Duodenal mucosa (tissue), 2 donors: ENCODE measurements around the gene APOH.

Experiments used
- H3K27ac ChIP-seq: one replicate; pipeline ENCODE4 v1.7.0; 2013; ENCODE audit warnings: low read depth, low read length
- H3K27me3 ChIP-seq, 2 donors: one replicate each; pipeline ENCODE4 v1.7.0; 2013; ENCODE audit warnings: low read length in 2 of 2, control low read depth in 1 of 2; ENCODE audit not compliant: insufficient read depth in 2 of 2, control insufficient read depth in 1 of 2
- H3K36me3 ChIP-seq, 2 donors: one replicate each; pipeline ENCODE4 v1.7.0; 2013; ENCODE audit warnings: low read length in 2 of 2, control low read depth in 1 of 2; ENCODE audit not compliant: insufficient read depth in 2 of 2, control insufficient read depth in 1 of 2
- H3K4me1 ChIP-seq, 2 donors: one replicate each; pipeline ENCODE4 v1.7.0; 2013; ENCODE audit warnings: low read length in 2 of 2, control low read depth in 1 of 2; ENCODE audit not compliant: insufficient read depth in 2 of 2, control insufficient read depth in 1 of 2
- H3K4me3 ChIP-seq, 2 donors: one replicate each; pipeline ENCODE4 v1.7.0; 2013; ENCODE audit warnings: low read length in 2 of 2, low read depth in 1 of 2
- H3K9ac ChIP-seq, 2 donors: one replicate each; pipeline ENCODE4 v1.7.0; 2013; ENCODE audit warnings: low read length in 2 of 2, low read depth in 1 of 2
- H3K9me3 ChIP-seq, 2 donors: one replicate each; pipeline ENCODE4 v1.7.0; 2013; ENCODE audit warnings: low read length in 2 of 2, control low read depth in 1 of 2; ENCODE audit not compliant: control insufficient read depth in 1 of 2

APOH gene

GRCh38 chr17:66221343-66221742, 7.9 kb downstream of the APOH start:
- H3K27ac ChIP-seq = no peak overlapping the region
- H3K4me1 ChIP-seq = no peaks in the 10 kb centered on the region
- H3K9ac ChIP-seq = no peak overlapping the region
- H3K9me3 ChIP-seq = no peaks in the 10 kb centered on the region
- H3K36me3 ChIP-seq = no peaks in the 10 kb centered on the region
- no peak overlapping the region for H3K4me3 ChIP-seq
- peaks cover 0 to 3% of the 10 kb centered on the region in 2 donors for H3K27me3 ChIP-seq

GRCh38 chr17:66220079-66220835, 9.0 kb downstream of the APOH start:
- no peak overlapping the region for H3K4me3 ChIP-seq
- H3K27me3 ChIP-seq = peaks cover 0 to 3% of the 10 kb centered on the region in 2 donors
- H3K36me3 ChIP-seq = no peaks in the 10 kb centered on the region
- no peak overlapping the region for H3K27ac ChIP-seq
- H3K9me3 ChIP-seq = no peaks in the 10 kb centered on the region
- no peak overlapping the region for H3K9ac ChIP-seq
- H3K4me1 ChIP-seq = no peaks in the 10 kb centered on the region

- no peaks in the 10 kb centered on the region for H3K36me3 ChIP-seq
- H3K9ac ChIP-seq = no peak overlapping the region
- H3K4me1 ChIP-seq = no peaks in the 10 kb centered on the region
- H3K27ac ChIP-seq = no peak overlapping the region
- no peaks in the 10 kb centered on the region for H3K27me3 ChIP-seq
- no peak overlapping the region for H3K4me3 ChIP-seq
- H3K9me3 ChIP-seq = no peaks in the 10 kb centered on the region
These were observed 13.7 kb downstream of the APOH start for GRCh38 chr17:66215529-66215911.

GRCh38 chr17:66214884-66215528, 14.2 kb downstream of the APOH start:
- Histone ChIP-seq H3K36me3 (no peaks in the 10 kb centered on the region), H3K9me3 (no peaks in the 10 kb centered on the region), H3K9ac (no peak overlapping the region), H3K4me1 (no peaks in the 10 kb centered on the region), H3K27ac (no peak overlapping the region), H3K4me3 (no peak overlapping the region), H3K27me3 (no peaks in the 10 kb centered on the region)

GRCh38 chr17:66211047-66211810, 18.0 kb downstream of the APOH start:
- H3K4me3 ChIP-seq = no peak overlapping the region
- H3K9ac ChIP-seq = no peak overlapping the region

GRCh38 chr17:66210208-66210574, 19.0 kb downstream of the APOH start:
- Histone ChIP-seq H3K9me3 (no peaks in the 10 kb centered on the region), H3K27ac (no peak overlapping the region), H3K9ac (no peak overlapping the region), H3K27me3 (no peaks in the 10 kb centered on the region), H3K36me3 (no peaks in the 10 kb centered on the region), H3K4me1 (no peaks in the 10 kb centered on the region), H3K4me3 (no peak overlapping the region)

More at GRCh38 chr17:66211047-66211810, 18.0 kb downstream of the APOH start:
- Histone ChIP-seq H3K9me3 (no peaks in the 10 kb centered on the region), H3K36me3 (no peaks in the 10 kb centered on the region), H3K27ac (no peak overlapping the region), H3K27me3 (no peaks in the 10 kb centered on the region), H3K4me1 (no peaks in the 10 kb centered on the region)

GRCh38 chr17:66207936-66208335, 21.3 kb downstream of the APOH start:
- Histone ChIP-seq H3K4me1 (no peaks in the 10 kb centered on the region), H3K9me3 (no peaks in the 10 kb centered on the region), H3K4me3 (no peak overlapping the region), H3K9ac (no peak overlapping the region), H3K27me3 (no peaks in the 10 kb centered on the region), H3K27ac (no peak overlapping the region), H3K36me3 (no peaks in the 10 kb centered on the region)

- Histone ChIP-seq H3K27ac (no peak overlapping the region), H3K4me1 (peaks cover 0 to 6% of the 10 kb centered on the region in 2 donors), H3K9me3 (no peaks in the 10 kb centered on the region), H3K4me3 (no peak overlapping the region), H3K27me3 (no peaks in the 10 kb centered on the region), H3K36me3 (no peaks in the 10 kb centered on the region), H3K9ac (no peak overlapping the region)
These were observed 25.8 kb downstream of the APOH start for GRCh38 chr17:66203274-66204015.

GRCh38 chr17:66200685-66201092, 28.5 kb downstream of the APOH start:
- H3K9ac ChIP-seq = no peak overlapping the region
- H3K9me3 ChIP-seq = no peaks in the 10 kb centered on the region
- no peaks in the 10 kb centered on the region for H3K27me3 ChIP-seq
- no peaks in the 10 kb centered on the region for H3K36me3 ChIP-seq
- no peak overlapping the region for H3K4me3 ChIP-seq
- no peak overlapping the region for H3K27ac ChIP-seq
- H3K4me1 ChIP-seq = peaks cover 0 to 6% of the 10 kb centered on the region in 2 donors
